ENCODE results near the gene KHDC3L.

DNA sequence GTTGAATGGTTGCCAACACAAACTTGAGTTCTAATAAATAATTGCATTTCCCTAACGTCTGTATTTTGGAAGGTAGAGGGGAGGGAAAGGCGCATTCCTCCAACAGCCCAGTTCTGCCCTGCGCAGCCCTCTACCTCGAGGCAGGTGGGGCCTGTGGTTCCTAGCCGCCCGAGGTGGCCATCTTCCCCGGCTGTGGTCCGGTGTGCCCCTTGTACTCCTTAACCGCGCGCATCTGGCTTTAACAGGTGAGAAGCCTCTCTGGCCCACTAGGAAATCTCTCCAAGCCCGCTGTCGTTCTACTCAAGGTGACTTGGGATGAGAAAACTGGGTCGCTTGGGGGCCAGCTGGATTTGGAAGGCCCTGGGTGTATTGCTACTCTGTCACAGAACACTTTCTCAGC lies 1.7 kb downstream of the KHDC3L start:
- TF ChIP-seq, protein P1, sequence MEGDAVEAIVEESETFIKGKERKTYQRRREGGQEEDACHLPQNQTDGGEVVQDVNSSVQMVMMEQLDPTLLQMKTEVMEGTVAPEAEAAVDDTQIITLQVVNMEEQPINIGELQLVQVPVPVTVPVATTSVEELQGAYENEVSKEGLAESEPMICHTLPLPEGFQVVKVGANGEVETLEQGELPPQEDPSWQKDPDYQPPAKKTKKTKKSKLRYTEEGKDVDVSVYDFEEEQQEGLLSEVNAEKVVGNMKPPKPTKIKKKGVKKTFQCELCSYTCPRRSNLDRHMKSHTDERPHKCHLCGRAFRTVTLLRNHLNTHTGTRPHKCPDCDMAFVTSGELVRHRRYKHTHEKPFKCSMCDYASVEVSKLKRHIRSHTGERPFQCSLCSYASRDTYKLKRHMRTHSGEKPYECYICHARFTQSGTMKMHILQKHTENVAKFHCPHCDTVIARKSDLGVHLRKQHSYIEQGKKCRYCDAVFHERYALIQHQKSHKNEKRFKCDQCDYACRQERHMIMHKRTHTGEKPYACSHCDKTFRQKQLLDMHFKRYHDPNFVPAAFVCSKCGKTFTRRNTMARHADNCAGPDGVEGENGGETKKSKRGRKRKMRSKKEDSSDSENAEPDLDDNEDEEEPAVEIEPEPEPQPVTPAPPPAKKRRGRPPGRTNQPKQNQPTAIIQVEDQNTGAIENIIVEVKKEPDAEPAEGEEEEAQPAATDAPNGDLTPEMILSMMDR (IDR thresholded peaks at IDR 0.05; ENCODE audit: low read length): no peak
- TF ChIP-seq EZH2 (IDR thresholded peaks at IDR 0.05; ENCODE audit: borderline replicate concordance, low read length): no peak
